HCT116 (cell line): ENCODE data around the gene YBX1. TPM values are rescaled to one million over a fixed set of nuclear protein-coding genes. Genes with fewer than 3 reads are reported as not detected.

Experiments used
- ATAC-seq: fragments of 200-7000 bp; cut with Tn5 transposase; 2 replicates; pipeline ENCODE4 v1.9.1; 2020; ENCODE audit warnings: mild to moderate bottlenecking, moderate library complexity
- BruUV-seq: library from RNA; stranded (reverse); fragments of 400-500 nt; replicated peaks from 2 replicates; lab custom pipeline; 2021; lab: Mats Ljungman, UMichigan
- CTCF ChIA-PET: fragments of 300-600 bp; sonication (Branson Sonifier 250); formaldehyde crosslinking; loops from one replicate; lab custom pipeline; 2021; ENCODE audit warnings: antibody characterized with exemption; lab: Charles Lee
- POLR2A ChIA-PET: fragments of 300-600, 350-600 bp; sonication (Branson Sonifier 250); formaldehyde crosslinking; loops from one replicate; lab custom pipeline; 2021; ENCODE audit warnings: antibody characterized with exemption; lab: Charles Lee
- RAD21 ChIA-PET, 2 experiments: fragments of 300-600 bp; sonication (Branson Sonifier 250); formaldehyde crosslinking; loops; one replicate each; lab custom pipeline; 2023; ENCODE audit warnings: low total read pairs in 2 of 2; ENCODE audit not compliant: uncharacterized antibody in 2 of 2, unreplicated experiment in 2 of 2, low non-redundant PET in 1 of 2; lab: Charles Lee
- DNase-seq: peaks from one replicate; pipeline ENCODE4 v3.0.0-alpha.2; 2010; ENCODE audit warnings: low read depth, low spot score
- H2AFZ ChIP-seq: fragments of 200-600 bp; shearing (Covaris generic), sonication (generic); 2 replicates; pipeline ENCODE4 v1.6.1; 2017; ENCODE audit warnings: low read depth, mixed run types, mixed read lengths, antibody characterized with exemption, low read length; ENCODE audit not compliant: poor library complexity, severe bottlenecking
- H3K27ac ChIP-seq: 2 replicates; pipeline ENCODE4 v1.5.1; 2012; ENCODE audit warnings: low read depth, low read length
- H3K27me3 ChIP-seq: fragments of 200-600 bp; sonication (generic); 2 replicates; pipeline ENCODE4 v1.6.1; 2016; ENCODE audit warnings: mixed run types, low read length, mixed read lengths; ENCODE audit not compliant: insufficient read depth
- H3K36me3 ChIP-seq, 2 experiments: fragments of 200-500 bp in 1 of 2; fragments of 200-600 bp in 1 of 2; sonication (Bioruptor generic) in 1 of 2; sonication (generic) in 1 of 2; 2 replicates each; pipeline versions ENCODE4 v1.5.1 to v1.6.1; 2014 to 2016; ENCODE audit warnings: low read length in 2 of 2, inconsistent platforms in 1 of 2, mixed read lengths in 1 of 2, mixed run types in 1 of 2; ENCODE audit not compliant: insufficient read depth in 2 of 2, control insufficient read depth in 1 of 2
- H3K4me1 ChIP-seq, 2 experiments: fragments of 200-600 bp in 1 of 2; sonication (generic) in 1 of 2; 2 replicates each; pipeline versions ENCODE4 v1.5.1 to v1.6.1; 2012 to 2017; ENCODE audit warnings: low read length in 2 of 2, inconsistent platforms in 1 of 2, mild to moderate bottlenecking in 1 of 2, mixed read lengths in 1 of 2, mixed run types in 1 of 2, moderate library complexity in 1 of 2; ENCODE audit not compliant: insufficient read depth in 2 of 2, control insufficient read depth in 1 of 2
- H3K4me2 ChIP-seq: fragments of 200-600 bp; sonication (generic); 2 replicates; pipeline ENCODE4 v1.6.1; 2017; ENCODE audit warnings: mixed run types, low read length, mixed read lengths
- H3K4me3 ChIP-seq, 2 experiments: fragments of 200-600 bp in 1 of 2; sonication (generic) in 1 of 2; replicated peaks in 1 of 2; 2 replicates each; pipeline ENCODE4 v1.5.1; 2011 to 2016; ENCODE audit warnings: low read length in 2 of 2, control low read depth in 1 of 2, low read depth in 1 of 2, mild to moderate bottlenecking in 1 of 2, mixed read lengths in 1 of 2, mixed run types in 1 of 2
- H3K79me2 ChIP-seq: fragments of 200-600 bp; sonication (generic); 2 replicates; pipeline ENCODE4 v1.6.1; 2017; ENCODE audit warnings: mild to moderate bottlenecking, mixed run types, low read length, moderate library complexity, mixed read lengths; ENCODE audit not compliant: insufficient read depth
- H3K9ac ChIP-seq: fragments of 200-600 bp; sonication (generic); 2 replicates; pipeline ENCODE4 v1.6.1; 2016; ENCODE audit warnings: low read length, mixed read lengths
- H3K9me2 ChIP-seq: fragments of 200-600 bp; sonication (generic), shearing (Covaris generic); 2 replicates; pipeline ENCODE4 v1.6.1; 2017; ENCODE audit warnings: mixed run types, mild to moderate bottlenecking, moderate library complexity; ENCODE audit not compliant: insufficient read depth
- H3K9me3 ChIP-seq, 2 experiments: fragments of 200-500 bp in 1 of 2; fragments of 200-600 bp in 1 of 2; sonication (Bioruptor generic) in 1 of 2; sonication (generic) in 1 of 2; 2 replicates each; pipeline ENCODE4 v1.6.1; 2014 to 2017; ENCODE audit warnings: low read length in 2 of 2, mixed read lengths in 2 of 2, inconsistent platforms in 1 of 2, low read depth in 1 of 2, mild to moderate bottlenecking in 1 of 2, mixed run types in 1 of 2, moderate library complexity in 1 of 2; ENCODE audit not compliant: control insufficient read depth in 1 of 2, insufficient read depth in 1 of 2
- H4K20me1 ChIP-seq: fragments of 200-600 bp; sonication (generic), shearing (Covaris generic); 2 replicates; pipeline ENCODE4 v1.6.1; 2017; ENCODE audit warnings: mixed run types, mild to moderate bottlenecking, moderate library complexity; ENCODE audit not compliant: insufficient read depth
- CTCF ChIP-seq, 3 experiments: fragments of 200-600 bp in 1 of 3; sonication (generic) in 1 of 3; IDR thresholded peaks in 2 of 3; conservative IDR thresholded peaks in 1 of 3; 2 replicates each; pipeline ENCODE4 v1.5.1; 2012 to 2017; ENCODE audit warnings: low read depth in 2 of 3, low read length in 2 of 3, antibody characterized with exemption in 1 of 3, borderline replicate concordance in 1 of 3, control low read depth in 1 of 3, mild to moderate bottlenecking in 1 of 3, mixed read lengths in 1 of 3, mixed run types in 1 of 3, moderate library complexity in 1 of 3; ENCODE audit not compliant: insufficient read depth in 1 of 3
- ELF1 ChIP-seq: IDR thresholded peaks from 2 replicates; pipeline ENCODE4 v1.6.1; 2012; ENCODE audit warnings: low read depth, borderline replicate concordance
- JUND ChIP-seq: IDR thresholded peaks from 2 replicates; pipeline ENCODE4 v1.6.1; 2012
- POLR2A ChIP-seq: IDR thresholded peaks from 2 replicates; pipeline ENCODE4 v1.7.0; 2011; ENCODE audit warnings: borderline replicate concordance; ENCODE audit not compliant: insufficient read depth, insufficient read length; ENCODE audit errors: extremely low read depth
- RAD21 ChIP-seq: IDR thresholded peaks from 2 replicates; pipeline ENCODE4 v1.6.1; 2012; ENCODE audit warnings: low read depth, mild to moderate bottlenecking
- REST ChIP-seq: IDR thresholded peaks from 2 replicates; pipeline ENCODE4 v1.6.1; 2012; ENCODE audit warnings: low read depth
- SP1 ChIP-seq: IDR thresholded peaks from 2 replicates; pipeline ENCODE4 v1.6.1; 2012; ENCODE audit warnings: low read depth
- YY1 ChIP-seq: IDR thresholded peaks from 2 replicates; pipeline ENCODE4 v1.6.1; 2011; ENCODE audit warnings: low read length, low read depth, moderate library complexity, mild to moderate bottlenecking; ENCODE audit not compliant: insufficient replicate concordance; ENCODE audit errors: extremely low read depth
- ZFX ChIP-seq: fragments of 450-650 bp; IDR thresholded peaks from 2 replicates; pipeline ENCODE4 v1.6.1; 2017
- ZNF274 ChIP-seq: fragments of 200-500 bp; sonication (Bioruptor generic); IDR thresholded peaks from 2 replicates; pipeline ENCODE4 v1.6.1; 2014; ENCODE audit warnings: mild to moderate bottlenecking, low read depth, low read length, inconsistent platforms
- intact Hi-C: fragments of 100-400 bp; cut with micrococcal nuclease; formaldehyde crosslinking; loops from 2 replicates; pipeline ENCODE4 v1.10.0; 2022
- total RNA-seq: library from RNA; stranded (reverse); gene quantifications from one replicate; pipeline ENCODE4 v1.2.1, GENCODE V29; 2021; ENCODE audit not compliant: unreplicated experiment
- TF ChIP-seq, protein P1 (sequence below): IDR thresholded peaks from 2 replicates; pipeline ENCODE4 v1.6.1; 2012

The YBX1 gene
- total RNA-seq, 1 experiment from 2014 or later = 1,009 TPM

DNA sequence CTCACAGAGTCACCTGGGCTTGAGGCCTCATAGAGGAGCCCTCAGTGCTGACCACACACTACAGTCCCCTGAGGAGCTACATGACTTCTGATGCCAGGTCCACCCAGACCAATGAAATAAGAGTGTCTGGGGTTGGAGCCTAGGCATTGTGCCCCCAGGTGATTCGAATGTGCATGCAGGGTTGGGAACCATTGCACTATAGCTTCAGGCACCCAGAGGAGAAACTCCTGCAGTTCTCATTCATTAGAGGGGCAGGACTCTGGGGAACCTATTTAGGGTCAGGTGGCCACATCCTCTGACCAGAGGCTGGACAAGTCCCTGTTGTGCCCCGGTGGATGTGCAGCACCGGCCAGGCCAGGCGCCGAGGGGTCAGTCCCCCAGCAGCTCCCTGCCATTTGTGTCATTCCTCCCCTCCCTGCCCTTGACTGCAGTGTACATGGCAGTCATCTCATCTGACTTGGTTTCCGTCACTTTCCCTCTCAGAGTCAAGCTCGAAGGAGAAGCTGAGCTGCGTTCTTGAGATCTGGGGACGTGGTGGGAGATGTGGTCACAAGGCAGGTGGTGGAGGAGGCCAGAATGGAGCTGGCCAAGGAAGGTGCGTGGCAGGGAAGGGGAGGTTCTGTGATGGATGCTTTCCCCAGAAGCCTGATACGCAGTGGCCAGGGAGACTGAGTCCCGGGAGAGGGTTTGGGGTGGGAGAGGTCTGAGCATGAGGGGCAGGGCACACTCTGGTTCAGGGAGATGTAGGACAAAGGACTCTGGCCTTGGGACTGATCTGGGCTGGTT lies 51.4 kb downstream of the YBX1 start:
- POLR2A ChIA-PET = no interaction called here
- TF ChIP-seq, protein P1, sequence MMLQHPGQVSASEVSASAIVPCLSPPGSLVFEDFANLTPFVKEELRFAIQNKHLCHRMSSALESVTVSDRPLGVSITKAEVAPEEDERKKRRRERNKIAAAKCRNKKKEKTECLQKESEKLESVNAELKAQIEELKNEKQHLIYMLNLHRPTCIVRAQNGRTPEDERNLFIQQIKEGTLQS = no peak
- TF ChIP-seq, all 23 proteins: peak for 0
- Histone ChIP-seq H2AFZ (no peak overlapping the region), H3K79me2 (no peaks in the 10 kb centered on the region), H3K36me3 (no peaks in the 10 kb centered on the region), H3K9ac (no peak overlapping the region), H4K20me1 (no peaks in the 10 kb centered on the region), H3K9me2 (no peaks in the 10 kb centered on the region), H3K4me3 (no peak overlapping the region), H3K4me2 (no peak overlapping the region), H3K27ac (no peak overlapping the region), H3K4me1 (peaks cover 4 to 12% of the 10 kb centered on the region in 2 experiments), H3K9me3 (no peaks in the 10 kb centered on the region), H3K27me3 (no peaks in the 10 kb centered on the region)
- DNase-seq = no peak
- intact Hi-C loops = loop anchor here (10.0 kb wide), 2 partner anchors 389 to 559 kb away; no protein-coding TSS in a partner anchor
- BruUV-seq = no TSS peak
- ChIA-PET RAD21 (no interaction called here), CTCF (interaction anchor here (0.6 kb wide), 1 partner anchor 155 kb away, joined by 4 read pairs; no protein-coding TSS in a partner anchor)
- ATAC-seq = no peak

GRCh38 chr1:42734201-42735035 lies 52.2 kb downstream of the YBX1 start:
- ChIA-PET POLR2A (no interaction called here), CTCF (no interaction called here), RAD21 (no interaction called here)
- no peak overlapping the region for H3K4me3 ChIP-seq
- no peaks in the 10 kb centered on the region for H4K20me1 ChIP-seq
- no peak overlapping the region for H3K9ac ChIP-seq
- H2AFZ ChIP-seq = no peak overlapping the region
- no peak overlapping the region for H3K27ac ChIP-seq
- no peaks in the 10 kb centered on the region for H3K27me3 ChIP-seq
- DNase-seq = no peak
- no peaks in the 10 kb centered on the region for H3K79me2 ChIP-seq
- H3K9me3 ChIP-seq = no peaks in the 10 kb centered on the region
- no peak overlapping the region for H3K4me2 ChIP-seq
- H3K9me2 ChIP-seq = no peaks in the 10 kb centered on the region
- ATAC-seq = no peak
- intact Hi-C loops = loop anchor here (10.0 kb wide), 2 partner anchors 390 to 560 kb away; no protein-coding TSS in a partner anchor
- no TSS peak for BruUV-seq
- H3K4me1 ChIP-seq = peaks cover 4 to 12% of the 10 kb centered on the region in 2 experiments
- H3K36me3 ChIP-seq = no peaks in the 10 kb centered on the region
- TF ChIP-seq ZFX (no peak), CTCF (IDR thresholded peaks at IDR 0.05 in 2 of 3, conservative IDR thresholded peaks at IDR 0.05 in 1 of 3; ENCODE audit: borderline replicate concordance in 1 of 3, insufficient read depth in 1 of 3, low read depth in 2 of 3, low read length in 2 of 3) (no peak), RAD21 (no peak), POLR2A (no peak), ZNF274 (no peak), SP1 (no peak), REST (no peak), ELF1 (no peak), YY1 (no peak), JUND (no peak)
